Ascending aorta (tissue), 2 donors: ENCODE measurements around the gene HPN. TPM values are rescaled to one million over a fixed set of nuclear protein-coding genes. Genes with fewer than 3 reads are reported as not detected.

Experiments
- DNase-seq, 2 donors: peaks; one replicate each; pipeline ENCODE4 v3.0.0-alpha.2; 2019; ENCODE audit warnings: low spot score in 2 of 2
- H3K27ac ChIP-seq, 2 donors: fragments of 200-600 bp; sonication (generic); one replicate each; pipeline ENCODE4 v1.5.1; 2016 to 2017; ENCODE audit warnings: mild to moderate bottlenecking in 1 of 2
- H3K27me3 ChIP-seq: fragments of 200-600 bp; sonication (generic); one replicate; pipeline ENCODE4 v1.5.1; 2017
- H3K36me3 ChIP-seq, 2 donors: fragments of 200-600 bp; sonication (generic); one replicate each; pipeline ENCODE4 v1.5.1; 2016
- H3K4me1 ChIP-seq, 2 donors: fragments of 200-600 bp; sonication (generic); one replicate each; pipeline ENCODE4 v1.5.1; 2016 to 2017; ENCODE audit warnings: mild to moderate bottlenecking in 1 of 2
- H3K4me3 ChIP-seq, 2 donors: fragments of 200-600 bp; sonication (generic); one replicate each; pipeline ENCODE4 v1.5.1; 2016 to 2017; ENCODE audit warnings: mild to moderate bottlenecking in 1 of 2
- H3K9me3 ChIP-seq, 2 donors: fragments of 200-600 bp; sonication (generic); one replicate each; pipeline ENCODE4 v1.5.1; 2016
- intact Hi-C: fragments of 100-400 bp; cut with DNase I; formaldehyde crosslinking; loops from one replicate; pipeline ENCODE4 v1.15.1; 2023
- total RNA-seq: library from RNA; depleted of rRNA; stranded (reverse); fragments of >200 nt; gene quantifications from one replicate; pipeline ENCODE4 v1.1.0, GENCODE V29; 2016
- TF ChIP-seq, protein P1 (sequence below), 3 experiments: fragments of 200-600 bp in 2 of 3; fragments of 450-650 bp in 1 of 3; sonication (generic) in 2 of 3; IDR thresholded peaks; one replicate each; pipeline ENCODE4 v1.5.1; 2016 to 2019; ENCODE audit warnings: antibody characterized with exemption in 3 of 3, mild to moderate bottlenecking in 1 of 3, moderate library complexity in 1 of 3

Gene HPN
- total RNA-seq, 1 donor from 2014 or later: 0.85 TPM

DNA sequence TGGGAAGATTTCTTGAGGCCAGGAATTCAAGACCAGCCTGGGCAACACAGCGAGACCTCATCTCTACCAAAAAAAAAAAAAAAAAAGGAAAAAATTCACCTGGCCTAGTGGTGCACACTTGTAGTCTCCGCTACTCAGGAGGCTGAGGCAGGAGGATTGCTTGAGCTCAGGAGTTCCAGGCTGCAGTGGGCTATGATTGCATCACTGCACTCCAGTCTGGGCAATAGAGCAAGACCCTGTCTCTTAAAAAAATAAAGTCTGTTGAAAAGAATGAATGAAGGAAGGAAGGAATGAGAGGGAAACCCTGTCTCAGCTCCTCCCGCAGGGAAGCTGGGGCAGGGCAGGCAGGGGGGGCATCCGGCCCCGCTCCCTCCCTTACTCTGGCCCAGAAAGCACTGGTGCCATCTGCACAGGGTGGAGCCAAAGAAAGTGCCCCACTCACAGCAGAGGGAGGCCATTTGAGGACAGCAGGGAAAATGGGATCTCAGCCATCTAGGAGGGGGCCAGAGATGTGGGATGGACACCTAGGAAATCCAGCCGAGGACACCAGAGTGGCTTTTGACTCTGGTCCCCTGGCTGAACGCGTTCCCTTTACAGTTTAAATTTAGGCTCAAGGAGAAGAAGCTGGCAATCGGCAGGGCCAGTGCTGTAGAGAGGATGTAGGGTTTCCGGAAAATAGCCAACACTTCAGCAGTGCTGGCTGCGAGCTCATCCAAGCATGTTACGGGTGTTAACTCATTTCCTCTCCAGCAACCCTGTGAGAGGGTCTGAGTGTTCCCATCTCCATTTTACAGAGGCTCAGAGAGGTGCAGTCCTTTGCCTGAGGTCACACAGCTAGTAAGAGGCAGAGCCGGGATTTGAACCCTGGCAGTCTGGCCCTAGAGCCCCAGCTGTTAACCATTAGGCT, 3.6 kb upstream of the HPN start:
- intact Hi-C loops: no loop called here
- H3K27ac ChIP-seq: peak overlapping the region in 1 of 2 donors; percentile 5
- H3K27me3 ChIP-seq: peaks cover 4% of the 10 kb centered on the region
- peaks cover 0 to 17% of the 10 kb centered on the region in 2 donors for H3K36me3 ChIP-seq
- peak in 1 of 2 donors; percentile 65 for DNase-seq
- TF ChIP-seq, protein P1, sequence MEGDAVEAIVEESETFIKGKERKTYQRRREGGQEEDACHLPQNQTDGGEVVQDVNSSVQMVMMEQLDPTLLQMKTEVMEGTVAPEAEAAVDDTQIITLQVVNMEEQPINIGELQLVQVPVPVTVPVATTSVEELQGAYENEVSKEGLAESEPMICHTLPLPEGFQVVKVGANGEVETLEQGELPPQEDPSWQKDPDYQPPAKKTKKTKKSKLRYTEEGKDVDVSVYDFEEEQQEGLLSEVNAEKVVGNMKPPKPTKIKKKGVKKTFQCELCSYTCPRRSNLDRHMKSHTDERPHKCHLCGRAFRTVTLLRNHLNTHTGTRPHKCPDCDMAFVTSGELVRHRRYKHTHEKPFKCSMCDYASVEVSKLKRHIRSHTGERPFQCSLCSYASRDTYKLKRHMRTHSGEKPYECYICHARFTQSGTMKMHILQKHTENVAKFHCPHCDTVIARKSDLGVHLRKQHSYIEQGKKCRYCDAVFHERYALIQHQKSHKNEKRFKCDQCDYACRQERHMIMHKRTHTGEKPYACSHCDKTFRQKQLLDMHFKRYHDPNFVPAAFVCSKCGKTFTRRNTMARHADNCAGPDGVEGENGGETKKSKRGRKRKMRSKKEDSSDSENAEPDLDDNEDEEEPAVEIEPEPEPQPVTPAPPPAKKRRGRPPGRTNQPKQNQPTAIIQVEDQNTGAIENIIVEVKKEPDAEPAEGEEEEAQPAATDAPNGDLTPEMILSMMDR (IDR thresholded peaks at IDR 0.05): no peak
- no peaks in the 10 kb centered on the region for H3K9me3 ChIP-seq
- no peak overlapping the region for H3K4me3 ChIP-seq
- H3K4me1 ChIP-seq: peaks cover 13 to 16% of the 10 kb centered on the region in 2 donors

DNA sequence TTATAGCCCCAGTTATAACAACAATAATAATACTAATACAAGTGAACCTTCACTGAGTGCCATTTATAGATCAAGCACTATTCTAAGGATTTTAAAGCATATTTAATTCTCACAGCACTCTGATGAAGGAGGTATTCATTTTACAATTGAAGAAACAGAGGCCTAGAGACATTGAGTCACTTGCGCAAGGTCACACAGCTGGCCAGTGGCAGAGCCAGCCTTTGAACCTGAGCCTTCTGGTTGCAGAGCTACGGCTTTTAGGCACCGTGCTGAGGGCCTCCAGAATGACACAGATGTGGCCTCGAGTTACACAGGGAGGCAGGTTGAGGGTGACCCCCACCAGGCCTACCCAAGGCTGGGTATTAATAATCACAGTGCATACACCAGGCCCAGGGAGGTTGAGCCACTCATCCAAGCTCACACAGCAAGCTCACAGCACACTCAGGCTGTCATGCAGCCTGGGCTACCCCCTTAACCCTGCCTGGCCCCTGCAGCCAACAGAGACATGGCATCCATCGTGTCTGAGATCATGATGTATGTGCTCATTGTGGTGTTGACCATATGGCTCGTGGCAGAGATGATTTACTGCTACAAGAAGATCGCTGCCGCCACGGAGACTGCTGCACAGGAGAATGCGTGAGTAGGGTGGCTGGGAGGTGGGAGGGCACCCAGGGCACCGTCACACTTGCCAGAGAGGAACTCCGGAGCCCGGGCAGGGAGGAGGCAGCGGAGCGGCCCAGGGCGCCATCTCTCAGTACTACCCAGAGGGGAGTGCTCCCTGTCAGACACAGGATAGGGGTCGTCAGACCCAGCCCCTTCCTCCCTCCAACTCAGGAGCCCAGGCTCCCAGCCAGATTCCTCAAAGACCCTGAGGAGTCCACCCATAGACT, 2.7 kb upstream of the HPN start:
- H3K36me3 ChIP-seq: peaks cover 0 to 13% of the 10 kb centered on the region in 2 donors
- peak overlapping the region in 1 of 2 donors; percentile 5 for H3K27ac ChIP-seq
- TF ChIP-seq, protein P1 (IDR thresholded peaks at IDR 0.05): no peak
- peaks cover 4% of the 10 kb centered on the region for H3K27me3 ChIP-seq
- intact Hi-C loops: no loop called here
- peak in 1 of 2 donors; percentile 66 for DNase-seq
- no peak overlapping the region for H3K4me3 ChIP-seq
- H3K9me3 ChIP-seq: no peaks in the 10 kb centered on the region
- peaks cover 13 to 16% of the 10 kb centered on the region in 2 donors for H3K4me1 ChIP-seq

DNA sequence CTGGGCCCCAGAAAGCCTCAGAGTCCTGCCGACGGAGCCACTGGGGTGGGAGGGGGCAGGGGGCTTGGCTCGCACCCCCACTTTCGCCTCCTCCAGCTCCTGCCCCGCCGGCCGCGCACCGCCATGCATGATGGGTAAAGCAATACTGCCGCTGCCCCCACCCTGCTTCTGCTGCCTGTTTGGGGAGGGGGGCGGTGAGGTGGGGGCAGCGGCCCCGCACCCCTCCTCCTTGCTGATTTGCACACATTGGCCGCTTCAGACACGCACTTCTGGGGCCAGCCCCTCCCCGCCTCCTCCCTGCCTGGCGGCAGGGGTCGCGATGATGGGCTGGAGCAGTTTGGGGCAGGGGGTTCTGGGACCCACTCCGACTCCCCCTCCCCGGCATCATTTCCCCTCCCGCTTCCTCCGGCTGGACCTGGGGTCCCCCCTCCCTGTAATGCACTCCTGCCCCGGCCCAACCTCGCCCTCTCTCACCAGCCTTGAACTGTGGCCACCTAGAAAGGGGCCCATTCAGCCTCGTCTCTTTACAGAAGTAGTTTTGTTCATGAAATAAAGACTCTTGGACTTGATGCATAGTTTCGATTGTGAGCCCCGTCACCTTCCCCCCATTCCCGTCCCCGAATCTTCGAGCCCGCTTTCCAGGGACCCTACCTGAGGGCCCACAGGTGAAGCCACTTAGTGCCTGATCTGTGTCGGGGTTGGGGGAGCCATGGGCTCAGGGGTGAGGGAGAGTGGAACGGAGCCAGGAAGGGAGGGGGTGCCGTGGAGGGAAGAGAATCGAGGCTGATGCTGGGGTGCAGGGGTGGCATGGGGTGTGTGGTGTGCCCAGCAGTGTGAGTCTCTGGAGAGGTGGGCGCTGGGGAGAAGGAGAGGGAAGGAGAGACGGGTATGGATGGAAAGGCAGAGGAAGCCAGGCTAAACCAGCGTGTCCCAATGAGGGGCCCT, 1.4 kb upstream of the HPN start:
- peak in 1 of 2 donors; percentile 60 for DNase-seq
- intact Hi-C loops: no loop called here
- peak overlapping the region in 1 of 2 donors; percentile 40 for H3K4me3 ChIP-seq
- H3K9me3 ChIP-seq: no peaks in the 10 kb centered on the region
- H3K27ac ChIP-seq: peak overlapping the region in 1 of 2 donors; percentile 8
- H3K36me3 ChIP-seq: no peaks in the 10 kb centered on the region
- H3K27me3 ChIP-seq: peaks cover 4% of the 10 kb centered on the region
- peaks cover 13 to 16% of the 10 kb centered on the region in 2 donors for H3K4me1 ChIP-seq
- TF ChIP-seq, protein P1 (IDR thresholded peaks at IDR 0.05): no peak

DNA sequence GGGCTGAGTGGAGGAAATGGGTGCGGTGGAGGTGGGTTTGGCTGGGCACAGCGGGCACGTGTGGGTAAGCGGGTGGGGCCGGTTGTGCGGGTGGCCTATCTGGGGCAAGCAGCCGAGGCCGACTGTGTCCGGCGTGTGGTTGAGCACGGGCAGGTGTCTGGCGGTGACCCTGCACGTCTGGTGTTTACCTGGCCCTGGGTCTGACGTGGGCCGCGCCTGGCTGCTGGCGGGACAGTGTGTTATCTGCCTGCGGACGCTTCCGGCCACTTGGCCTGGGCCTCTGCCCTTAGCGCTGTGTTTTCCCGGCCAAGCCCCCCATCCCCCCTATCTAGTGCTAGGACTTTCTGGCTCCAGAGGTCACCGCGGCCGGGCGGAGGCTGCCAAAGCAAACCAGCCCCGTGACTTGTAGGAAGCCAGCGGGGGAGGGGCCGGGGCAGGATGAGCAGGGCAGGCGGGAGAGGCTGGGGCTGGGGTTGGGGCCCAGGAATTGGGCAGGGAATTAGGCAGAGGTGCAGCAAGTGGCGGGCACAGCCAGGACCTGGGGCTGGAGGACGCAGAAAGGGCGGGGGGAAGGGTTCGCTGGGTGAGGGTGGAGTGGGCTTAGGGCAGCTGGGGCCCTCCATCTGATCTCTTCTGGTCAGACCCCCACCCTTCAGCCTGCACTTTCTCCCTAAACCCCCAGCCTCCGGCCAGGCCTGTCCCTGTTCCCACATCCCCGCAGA, 534 bp upstream of the HPN start:
- no peaks in the 10 kb centered on the region for H3K9me3 ChIP-seq
- peaks cover 4% of the 10 kb centered on the region for H3K27me3 ChIP-seq
- TF ChIP-seq, protein P1 (IDR thresholded peaks at IDR 0.05): no peak
- H3K36me3 ChIP-seq: no peaks in the 10 kb centered on the region
- peak; percentile 50 to 88 for DNase-seq
- H3K4me3 ChIP-seq: peak overlapping the region in 1 of 2 donors; percentile 40
- H3K4me1 ChIP-seq: peaks cover 13 to 16% of the 10 kb centered on the region in 2 donors
- intact Hi-C loops: no loop called here
- peak overlapping the region; percentile 44 to 50 for H3K27ac ChIP-seq
